Activated naive CD4-positive, alpha-beta T cell (primary cell): Measurements from ENCODE around the gene NDNF.

ENCODE experiments used
- DNase-seq, 4 experiments: peaks; one replicate each; lab custom pipeline; 2025; lab: John Stamatoyannopoulos, UW

NDNF gene

GRCh38 chr4:121070696-121071639 lies 1.4 kb downstream of the NDNF start:
- DNase-seq = peak in 1 of 4 experiments; percentile 3

GRCh38 chr4:121070274-121070673 lies 2.1 kb downstream of the NDNF start:
- no peak for DNase-seq

GRCh38 chr4:121069430-121069829 lies 2.9 kb downstream of the NDNF start:
- no peak for DNase-seq

- no peak for DNase-seq
These were observed 7.9 kb downstream of the NDNF start for GRCh38 chr4:121064482-121064881.

GRCh38 chr4:121062521-121062920 lies 9.8 kb downstream of the NDNF start:
- no peak for DNase-seq

GRCh38 chr4:121061861-121062260 lies 10.5 kb downstream of the NDNF start:
- DNase-seq = no peak

- no peak for DNase-seq
These were observed 11.1 kb downstream of the NDNF start for GRCh38 chr4:121061215-121061614.

- DNase-seq = no peak
These were observed 14.8 kb downstream of the NDNF start for GRCh38 chr4:121057466-121057922.

- no peak for DNase-seq
These were observed 16.3 kb downstream of the NDNF start for GRCh38 chr4:121056066-121056465.

GRCh38 chr4:121054373-121054772 lies 18.0 kb downstream of the NDNF start:
- DNase-seq = no peak

- DNase-seq = no peak
These were observed 18.7 kb downstream of the NDNF start for GRCh38 chr4:121053601-121054143.

GRCh38 chr4:121050300-121050699 lies 22.0 kb downstream of the NDNF start:
- DNase-seq = no peak

GRCh38 chr4:121049072-121049599 lies 23.2 kb downstream of the NDNF start:
- no peak for DNase-seq

GRCh38 chr4:121048165-121048564 lies 24.2 kb downstream of the NDNF start:
- no peak for DNase-seq

- DNase-seq = no peak
These were observed 30.8 kb downstream of the NDNF start for GRCh38 chr4:121041307-121042090.

- no peak for DNase-seq
These were observed 38.3 kb downstream of the NDNF start for GRCh38 chr4:121034017-121034416.

- no peak for DNase-seq
These were observed 41.6 kb downstream of the NDNF start for GRCh38 chr4:121030711-121031110.

GRCh38 chr4:121030131-121030530 lies 42.2 kb downstream of the NDNF start:
- DNase-seq = no peak

- no peak for DNase-seq
These were observed 46.3 kb downstream of the NDNF start for GRCh38 chr4:121026034-121026433.

- DNase-seq = no peak
These were observed 46.8 kb downstream of the NDNF start for GRCh38 chr4:121025540-121025939.

- DNase-seq = no peak
These were observed 53.8 kb downstream of the NDNF start for GRCh38 chr4:121018543-121018942.

- DNase-seq = no peak
These were observed 55.7 kb downstream of the NDNF start for GRCh38 chr4:121016611-121017010.
